Muscle of arm (tissue), 12 donors: Measurements from ENCODE around the gene PARD3B. TPM values are rescaled to one million over a fixed set of nuclear protein-coding genes. Genes with fewer than 3 reads are reported as not detected.

Source experiments
- DNase-seq: peaks from one replicate; pipeline ENCODE4 v3.0.0-alpha.2; 2013
- polyA plus RNA-seq, 12 donors: library from polyadenylated mRNA; unstranded; fragments of 120-200 nt; gene quantifications; one replicate each; pipeline ENCODE4 v1.2.1, GENCODE V29; 2013; ENCODE audit not compliant: insufficient read length in 12 of 12

Gene PARD3B
- polyA plus RNA-seq, 12 donors = 7.3 to 12.2 (median 8.5) TPM; not detected in 1

- no peak for DNase-seq
Measured at GRCh38 chr2:205053827-205054410, 508.6 kb downstream of the PARD3B start.

- DNase-seq = no peak
Measured at GRCh38 chr2:205054789-205055188, 509.5 kb downstream of the PARD3B start.

- no peak for DNase-seq
Measured at GRCh38 chr2:205055251-205055650, 510.0 kb downstream of the PARD3B start.

GRCh38 chr2:205056151-205056561, 510.9 kb downstream of the PARD3B start:
- DNase-seq = no peak

GRCh38 chr2:205058409-205058808, 513.1 kb downstream of the PARD3B start:
- DNase-seq = no peak

- DNase-seq = no peak
Measured at GRCh38 chr2:205060269-205060668, 515.0 kb downstream of the PARD3B start.

GRCh38 chr2:205066081-205066480, 520.8 kb downstream of the PARD3B start:
- DNase-seq = no peak

- no peak for DNase-seq
Measured at GRCh38 chr2:205069928-205070327, 524.7 kb downstream of the PARD3B start.

GRCh38 chr2:205070889-205071288, 525.6 kb downstream of the PARD3B start:
- no peak for DNase-seq

GRCh38 chr2:205073433-205074020, 528.3 kb downstream of the PARD3B start:
- DNase-seq = no peak

GRCh38 chr2:205076405-205076804, 531.1 kb downstream of the PARD3B start:
- DNase-seq = no peak

- DNase-seq = no peak
Measured at GRCh38 chr2:205077159-205077558, 531.9 kb downstream of the PARD3B start.

- no peak for DNase-seq
Measured at GRCh38 chr2:205078762-205079161, 533.5 kb downstream of the PARD3B start.

- DNase-seq = no peak
Measured at GRCh38 chr2:205079173-205079572, 533.9 kb downstream of the PARD3B start.

GRCh38 chr2:205086662-205087061, 541.4 kb downstream of the PARD3B start:
- DNase-seq = no peak

GRCh38 chr2:205087862-205088261, 542.6 kb downstream of the PARD3B start:
- DNase-seq = no peak

- no peak for DNase-seq
Measured at GRCh38 chr2:205089958-205090357, 544.7 kb downstream of the PARD3B start.

GRCh38 chr2:205091411-205091810, 546.1 kb downstream of the PARD3B start:
- no peak for DNase-seq

- no peak for DNase-seq
Measured at GRCh38 chr2:205094031-205094430, 548.8 kb downstream of the PARD3B start.

- no peak for DNase-seq
Measured at GRCh38 chr2:205103699-205104098, 558.4 kb downstream of the PARD3B start.

- no peak for DNase-seq
Measured at GRCh38 chr2:205107810-205108209, 562.5 kb downstream of the PARD3B start.

GRCh38 chr2:205115511-205115910, 570.2 kb downstream of the PARD3B start:
- DNase-seq = no peak

- no peak for DNase-seq
Measured at GRCh38 chr2:205117125-205117524, 571.9 kb downstream of the PARD3B start.

- DNase-seq = no peak
Measured at GRCh38 chr2:205119136-205119535, 573.9 kb downstream of the PARD3B start.
